ENCODE measurements around the gene CTDSP2.

DNA sequence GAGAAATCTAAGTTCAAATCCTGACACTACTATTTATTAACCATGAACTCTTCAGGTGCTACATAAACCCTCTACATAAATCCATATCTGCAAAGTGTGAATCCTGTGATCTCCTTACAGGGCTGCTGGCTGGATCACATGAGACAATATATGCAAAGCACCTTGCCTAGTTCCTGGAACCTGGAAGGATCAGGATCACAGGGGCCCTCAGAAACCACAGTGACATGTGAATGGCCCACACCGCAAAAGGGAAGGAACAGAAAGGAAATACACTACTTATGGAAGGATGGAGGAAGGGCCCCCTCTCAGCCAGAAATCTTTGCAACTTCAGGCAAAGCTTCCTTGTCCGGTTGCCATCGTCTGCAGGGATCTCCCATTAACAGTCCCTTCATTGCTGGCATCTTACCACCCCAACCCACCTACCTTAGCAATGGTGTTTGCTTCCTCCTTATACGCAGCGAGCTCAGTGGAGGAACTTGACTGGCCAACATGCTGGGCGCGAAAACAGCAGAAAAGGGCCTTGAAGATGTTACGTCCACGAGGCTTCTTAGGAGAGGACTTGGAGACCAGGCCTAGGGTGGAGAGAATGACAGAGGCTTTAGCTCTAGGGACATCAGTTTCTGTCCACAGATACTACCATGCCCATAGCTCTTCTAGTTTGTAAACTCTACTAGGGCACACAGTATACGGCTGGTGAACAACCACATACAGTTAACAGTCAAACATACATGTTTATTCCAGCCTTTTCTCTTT lies 17.3 kb downstream of the CTDSP2 start:
- TF ChIP-seq SIN3A (IDR thresholded peaks at IDR 0.05; ENCODE audit: borderline replicate concordance, low read depth, low read length) (no peak), CTCF (IDR thresholded peaks at IDR 0.05) (no peak), EZH2phosphoT487 (IDR thresholded peaks at IDR 0.05; ENCODE audit: borderline replicate concordance, low read depth) (no peak), RXRA (IDR thresholded peaks at IDR 0.05; ENCODE audit: borderline replicate concordance, low read depth) (no peak), SMC3 (IDR thresholded peaks at IDR 0.05; ENCODE audit: low read depth, low read length) (no peak), EP300 (IDR thresholded peaks at IDR 0.05; ENCODE audit: borderline replicate concordance in 1 of 2, low read depth in 1 of 2, low read length in 1 of 2) (no peak), NRF1 (IDR thresholded peaks at IDR 0.05; ENCODE audit: low read depth, low read length) (no peak), YY1 (IDR thresholded peaks at IDR 0.05; ENCODE audit: low read depth) (no peak)
